Measurements from ENCODE around the gene NFYA.

The NFYA gene

GRCh38 chr6:41047306-41047705 lies 25.5 kb upstream of the NFYA start:
- DNase-seq = no peak

DNA sequence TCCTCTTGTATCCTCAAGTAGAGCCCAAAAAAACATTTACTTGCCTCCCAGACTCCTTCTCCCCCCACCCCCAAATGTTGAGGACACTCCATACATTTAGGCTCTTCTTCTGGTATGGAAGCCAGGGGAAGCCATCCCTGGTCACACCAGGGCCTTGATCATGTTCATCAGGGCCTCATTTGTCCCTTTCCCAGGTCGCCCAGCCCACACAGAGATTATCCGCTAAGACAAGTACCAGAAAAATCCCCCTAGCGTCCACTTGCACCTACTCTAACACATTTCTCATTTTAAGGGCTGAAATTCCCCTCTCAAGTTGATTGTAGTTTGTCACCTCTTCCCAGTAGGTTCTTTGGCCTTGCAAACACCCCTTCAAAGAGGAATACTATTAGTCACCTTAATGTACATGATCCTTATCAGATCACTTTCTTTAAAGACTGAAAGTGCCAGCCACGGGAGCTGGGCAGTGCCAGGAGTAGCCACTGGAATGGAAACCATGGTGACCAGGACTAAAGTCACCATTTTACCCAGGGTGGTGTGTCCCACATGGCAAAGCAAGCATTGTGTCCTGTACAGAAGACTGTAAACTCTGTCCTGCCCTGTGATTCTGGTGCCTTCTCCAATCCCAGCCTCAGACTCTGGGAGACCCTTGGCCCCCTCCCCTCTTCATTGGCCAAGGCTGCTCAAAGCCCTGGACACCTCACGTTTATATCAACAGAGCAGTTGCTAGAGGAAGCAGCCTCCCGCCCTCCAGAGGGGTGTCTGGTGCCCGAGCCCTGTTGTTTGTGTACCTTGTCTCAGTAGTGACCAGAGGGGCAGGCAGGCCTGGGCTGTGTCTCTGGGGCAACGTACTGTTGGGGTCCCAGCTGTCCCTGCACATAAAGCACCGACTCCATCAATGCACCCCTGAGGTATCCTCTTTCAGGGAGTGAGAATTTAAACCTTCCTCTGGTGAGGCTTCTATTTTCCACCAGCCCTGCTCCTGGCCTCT lies 24.7 kb upstream of the NFYA start:
- DNase-seq = no peak

GRCh38 chr6:41049521-41049920 lies 23.3 kb upstream of the NFYA start:
- DNase-seq = no peak

GRCh38 chr6:41049955-41050354 lies 22.8 kb upstream of the NFYA start:
- no peak for DNase-seq

DNA sequence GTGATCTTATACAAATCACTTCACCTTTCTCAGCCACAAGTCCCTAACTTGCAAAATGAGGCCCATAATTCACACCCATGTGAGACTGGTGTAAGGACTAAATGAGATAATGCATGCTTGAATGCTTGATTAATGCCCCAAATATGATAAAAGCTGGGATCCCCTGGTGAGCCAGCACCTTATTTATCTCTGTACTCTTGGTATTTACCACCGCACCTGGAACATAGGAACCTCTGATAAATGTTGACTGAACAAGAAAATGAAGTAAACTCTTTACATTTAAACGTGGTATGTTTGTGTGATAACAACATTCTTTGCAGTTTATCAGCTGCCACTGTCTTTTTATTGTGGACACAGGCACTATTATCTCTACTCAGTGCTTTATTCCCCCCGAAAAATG lies 22.2 kb upstream of the NFYA start:
- DNase-seq = no peak

DNA sequence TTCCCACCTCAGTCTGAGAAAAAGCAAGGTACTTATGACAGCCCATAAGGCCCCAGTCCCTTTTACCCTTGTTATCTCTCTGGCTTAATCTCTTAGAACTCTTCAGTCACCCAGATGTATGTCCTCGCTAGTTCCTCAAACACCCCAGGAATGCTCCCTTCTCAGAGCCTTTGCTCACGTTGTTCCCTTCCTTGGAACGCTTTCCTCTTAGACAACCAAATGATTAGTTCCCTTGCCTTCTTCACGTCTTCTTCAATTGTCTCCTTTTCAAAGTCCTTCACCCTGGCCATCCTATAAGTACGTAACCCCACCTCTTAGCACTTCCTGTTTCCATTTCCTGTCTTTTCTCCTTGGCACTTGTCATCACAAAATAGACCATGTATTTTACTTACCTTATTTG lies 20.9 kb upstream of the NFYA start:
- DNase-seq = no peak

DNA sequence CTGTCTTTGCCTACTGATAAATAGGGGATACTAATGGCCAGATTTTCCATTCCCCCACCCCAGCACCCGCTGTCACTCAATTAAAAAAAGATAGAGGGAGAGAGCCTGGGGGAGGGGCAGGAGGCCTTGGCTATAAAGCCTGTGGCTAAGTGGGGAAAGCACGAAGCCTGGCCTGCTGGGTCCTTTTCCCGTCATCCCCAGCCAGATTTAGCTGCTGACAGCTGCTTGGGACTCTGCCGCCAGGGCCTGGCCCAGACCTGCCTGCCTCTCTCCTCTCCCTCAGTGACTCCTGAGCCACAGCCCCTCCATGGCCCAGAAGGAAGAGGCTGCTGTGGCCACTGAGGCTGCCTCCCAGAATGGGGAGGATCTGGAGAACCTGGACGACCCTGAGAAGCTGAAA lies 19.7 kb upstream of the NFYA start, which contains the start of gene APOBEC2:
Gene APOBEC2, plus strand, starts transcription at position 162 of the 400 bp plus-strand sequence. Its CDS starts 146 bp downstream, at position 308.
- DNase-seq = peak; percentile 77 to 78

- no peak for DNase-seq
These were observed 18.3 kb upstream of the NFYA start for GRCh38 chr6:41054511-41054910.

DNA sequence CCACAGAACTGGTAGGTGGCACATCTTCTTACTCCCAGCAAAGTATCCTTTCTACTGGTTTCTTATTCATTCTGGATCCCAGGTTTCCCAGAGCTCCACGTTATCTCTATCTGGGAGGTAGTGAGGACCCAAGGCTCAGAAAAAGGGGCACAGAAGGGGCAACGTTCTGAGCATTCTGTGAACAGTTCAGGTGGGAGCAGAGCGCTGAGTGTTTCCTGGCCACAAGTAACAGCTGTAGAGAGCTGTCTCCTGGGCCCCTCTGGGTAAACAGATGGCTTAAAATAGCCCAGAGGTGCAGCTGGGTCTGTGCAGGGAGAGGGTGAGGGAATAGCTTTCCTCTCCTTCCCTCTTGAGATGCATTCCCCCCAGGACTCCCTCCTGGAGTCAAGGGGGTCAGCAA lies 17.6 kb upstream of the NFYA start:
- peak; percentile 44 to 78 for DNase-seq

GRCh38 chr6:41056768-41057490 lies 15.8 kb upstream of the NFYA start:
- no peak for DNase-seq

GRCh38 chr6:41058783-41059181 lies 14.0 kb upstream of the NFYA start:
- no peak for DNase-seq

DNA sequence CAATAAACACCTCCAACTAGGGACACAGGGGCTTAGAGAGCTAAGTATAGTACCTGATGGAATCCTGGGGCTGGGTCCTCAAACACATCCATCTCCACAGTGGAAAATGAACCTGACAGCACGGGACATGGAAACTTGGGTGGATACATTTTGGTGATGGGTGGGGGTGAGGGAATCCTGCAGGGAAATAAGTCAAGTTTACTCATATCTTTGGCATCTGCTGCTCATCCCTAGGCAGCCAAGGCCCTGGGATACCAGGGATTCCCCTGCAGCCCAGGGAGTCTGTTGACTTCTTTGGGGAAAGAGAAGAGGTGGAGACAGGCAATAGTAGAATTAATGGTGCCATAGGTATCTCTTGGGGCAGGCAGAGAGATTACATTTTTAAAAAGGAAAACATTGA lies 13.2 kb upstream of the NFYA start:
- DNase-seq = no peak

- DNase-seq = no peak
These were observed 11.5 kb upstream of the NFYA start for GRCh38 chr6:41061196-41061726.

DNA sequence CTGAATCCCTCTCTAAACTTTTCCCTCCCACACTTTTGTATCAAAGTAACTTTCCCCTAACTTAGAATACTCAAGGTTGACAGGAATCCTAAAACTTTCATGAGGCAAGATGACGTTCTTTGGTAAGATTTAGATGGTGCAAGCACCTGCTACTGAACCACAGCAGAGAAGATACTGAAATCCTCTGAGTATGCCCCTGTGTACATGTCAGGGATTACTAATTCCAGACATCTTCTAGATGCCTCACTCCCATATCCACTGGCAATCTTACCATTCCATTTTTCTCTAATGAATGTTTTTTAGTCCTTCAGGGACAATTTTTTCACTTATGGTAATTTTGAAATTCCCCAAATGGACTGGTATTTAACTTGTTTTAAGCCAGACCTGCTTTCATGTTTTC lies 10.7 kb upstream of the NFYA start:
- DNase-seq = no peak

DNA sequence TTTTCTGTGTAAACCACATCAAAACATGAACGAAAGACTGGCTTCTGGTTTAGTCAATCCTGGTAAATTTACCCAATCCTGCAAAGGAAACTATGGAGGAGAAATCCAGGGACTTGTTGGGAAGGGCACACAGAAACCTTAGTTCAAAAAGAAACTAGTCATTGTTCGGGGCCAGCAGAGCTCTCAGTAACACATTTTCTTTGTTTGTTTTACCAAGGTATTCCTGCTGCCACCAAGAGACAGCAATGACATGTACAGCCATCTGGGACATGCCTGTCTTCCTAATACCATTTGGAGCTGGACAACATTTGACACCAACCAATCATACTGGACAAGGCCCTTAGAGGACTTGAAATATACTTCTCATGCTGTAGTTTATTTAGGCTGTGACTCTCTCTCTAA lies 8.9 kb upstream of the NFYA start:
- no peak for DNase-seq

GRCh38 chr6:41064841-41065240 lies 7.9 kb upstream of the NFYA start:
- no peak for DNase-seq

GRCh38 chr6:41065550-41066026 lies 7.2 kb upstream of the NFYA start:
- DNase-seq = no peak

GRCh38 chr6:41066867-41067304 lies 5.9 kb upstream of the NFYA start:
- DNase-seq = peak; percentile 59 to 64

GRCh38 chr6:41071501-41071922 lies 1.3 kb upstream of the NFYA start:
- peak in 1 of 2 experiments; percentile 64 for DNase-seq

DNA sequence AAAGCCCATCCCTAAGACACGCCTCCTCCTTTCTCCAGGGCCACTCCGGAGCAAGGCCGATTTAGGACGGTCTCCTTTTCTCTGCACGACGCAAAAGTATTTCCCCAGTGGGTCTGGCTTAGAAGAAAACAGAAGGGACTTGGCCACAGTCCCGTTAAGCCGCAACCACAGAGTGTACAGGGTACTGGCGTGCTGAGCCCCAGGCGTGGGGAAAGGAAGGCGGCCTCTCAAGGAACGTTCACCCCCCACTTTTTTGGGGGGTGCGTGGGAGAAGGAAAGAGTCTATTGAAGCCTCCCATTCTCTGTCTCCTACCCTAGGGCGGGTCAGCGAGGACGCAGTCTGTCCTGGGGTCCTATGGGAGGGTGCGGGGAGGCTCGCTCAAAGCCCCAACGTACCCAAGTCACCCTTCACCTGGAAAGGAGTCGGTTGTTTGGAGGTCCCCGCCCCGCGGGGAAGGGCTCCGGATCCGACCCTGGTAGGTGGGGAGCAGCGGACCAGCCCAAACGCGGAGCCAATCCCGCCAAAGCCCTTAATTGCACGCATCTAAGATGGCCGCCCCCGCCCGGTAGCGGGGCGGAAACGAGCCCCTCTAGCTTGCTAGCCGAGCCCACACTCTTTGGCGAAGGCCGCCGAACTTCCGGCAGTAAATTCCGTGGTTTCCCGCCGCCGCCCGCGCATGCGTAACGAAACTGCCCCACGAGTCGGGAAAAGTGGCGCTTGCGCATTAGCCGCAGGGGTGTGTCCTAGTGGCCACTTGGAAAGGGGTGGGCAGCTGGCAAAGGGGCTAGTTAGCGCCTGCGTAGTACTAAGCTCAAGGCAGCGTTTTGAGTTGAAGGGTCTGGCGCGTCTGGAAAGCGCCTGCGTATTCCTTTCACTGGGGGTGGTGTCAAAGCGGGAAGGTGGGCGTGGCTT lies 595 bp upstream of the NFYA start, which contains the start of gene OARD1:
Gene OARD1, minus strand, starts transcription at position 434 of the 913 bp plus-strand sequence. CDS start 722 bp downstream, outside the sequence.
- DNase-seq = peak; percentile 98 to 100

DNA sequence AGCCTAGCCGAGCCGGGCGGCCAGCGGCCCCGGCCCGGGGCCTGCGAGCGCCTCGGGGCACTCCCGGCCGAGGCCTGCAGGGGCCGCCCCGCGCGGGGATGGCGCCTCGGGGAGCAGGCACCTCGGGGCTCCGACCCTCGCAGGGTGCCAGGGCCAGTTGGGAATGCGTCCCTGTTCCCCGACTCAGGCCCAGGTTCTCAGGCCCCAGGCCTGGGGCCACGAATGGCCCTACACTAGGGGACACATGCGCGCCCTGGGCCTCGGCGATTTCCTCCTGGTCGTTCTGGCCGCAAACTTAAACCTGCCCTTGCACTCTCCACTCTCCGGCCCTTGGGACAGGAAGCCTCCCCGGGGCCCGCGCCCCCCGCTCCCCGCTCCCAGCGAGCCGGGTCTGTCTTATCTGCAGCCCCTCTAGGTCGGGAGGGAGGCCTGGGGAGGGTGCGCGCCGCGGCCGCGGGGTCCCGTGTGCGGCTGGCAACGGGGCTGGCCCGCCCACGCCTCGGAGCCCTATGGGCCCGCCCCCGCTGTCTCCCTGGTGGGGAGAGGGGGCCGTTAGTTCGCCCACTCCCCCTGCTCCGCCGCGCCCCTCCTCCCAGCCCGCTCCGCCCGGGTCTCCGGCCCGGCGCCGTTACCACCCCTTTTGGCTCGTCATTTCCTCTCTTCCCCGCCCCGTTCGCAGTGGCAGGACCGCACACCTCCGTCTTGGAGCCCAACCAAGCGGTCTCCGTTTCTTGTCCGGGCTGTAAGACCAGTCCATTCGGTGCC lies 611 bp downstream of the NFYA start:
- peak; percentile 56 to 80 for DNase-seq
